WERI-Rb-1 (cell line): Measurements from ENCODE around the gene MLH3.
A peak's percentile ranks its signal among the peaks of the same experiment; 100 is the strongest.

Source experiments
- DNase-seq: peaks from one replicate; pipeline ENCODE4 v3.0.0-alpha.2; 2020
- H3K27ac ChIP-seq: fragments of 250-450 bp; sonication (Bioruptor Pico); 2 replicates; pipeline ENCODE4 v1.5.1; 2020; ENCODE audit warnings: mild to moderate bottlenecking, moderate library complexity
- H3K27me3 ChIP-seq: fragments of 250-450 bp; sonication (Bioruptor Pico); 2 replicates; pipeline ENCODE4 v1.5.1; 2021; ENCODE audit warnings: mild to moderate bottlenecking, low read depth, moderate library complexity; ENCODE audit not compliant: insufficient read depth, severe bottlenecking
- H3K36me3 ChIP-seq: fragments of 250-450 bp; sonication (Bioruptor Pico); 2 replicates; pipeline ENCODE4 v1.5.1; 2020; ENCODE audit warnings: mild to moderate bottlenecking, moderate library complexity
- H3K4me3 ChIP-seq: 2 replicates; pipeline ENCODE4 v1.5.1; 2011; ENCODE audit warnings: low read depth, mild to moderate bottlenecking, control low read depth, low read length
- H3K9me3 ChIP-seq: fragments of 250-450 bp; sonication (Bioruptor Pico); 2 replicates; pipeline ENCODE4 v1.5.1; 2021; ENCODE audit warnings: mild to moderate bottlenecking, moderate library complexity; ENCODE audit not compliant: severe bottlenecking
- TF ChIP-seq, protein P1 (sequence below): IDR thresholded peaks from 2 replicates; pipeline ENCODE4 v1.5.1; 2011; ENCODE audit warnings: low read depth, mild to moderate bottlenecking, control low read depth, inconsistent platforms, low read length

MLH3 gene

DNA sequence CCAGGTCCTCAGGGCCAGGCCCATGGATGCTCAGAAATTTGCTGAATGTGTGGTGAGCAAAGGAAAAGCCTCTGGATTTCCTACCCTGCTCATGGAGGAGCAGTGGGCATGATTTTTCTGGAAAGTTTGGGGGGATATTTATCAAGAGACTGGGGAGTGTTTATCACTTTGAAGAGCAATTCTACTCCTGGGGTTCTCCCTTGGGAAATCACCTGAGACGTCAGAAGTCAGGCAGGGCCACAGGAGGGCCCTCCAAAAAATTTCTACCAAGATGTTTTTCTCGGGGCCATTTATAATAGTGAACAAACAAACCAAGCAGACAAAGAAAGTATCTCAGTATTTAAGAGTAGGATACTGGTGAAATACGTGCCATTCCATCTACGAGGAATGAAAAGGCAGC is 68.6 kb downstream of the MLH3 start:
- Histone ChIP-seq H3K27me3 (no peaks in the 10 kb centered on the region), H3K9me3 (no peaks in the 10 kb centered on the region), H3K36me3 (no peaks in the 10 kb centered on the region), H3K4me3 (no peak overlapping the region), H3K27ac (no peak overlapping the region)
- no peak for DNase-seq
- TF ChIP-seq, protein P1, sequence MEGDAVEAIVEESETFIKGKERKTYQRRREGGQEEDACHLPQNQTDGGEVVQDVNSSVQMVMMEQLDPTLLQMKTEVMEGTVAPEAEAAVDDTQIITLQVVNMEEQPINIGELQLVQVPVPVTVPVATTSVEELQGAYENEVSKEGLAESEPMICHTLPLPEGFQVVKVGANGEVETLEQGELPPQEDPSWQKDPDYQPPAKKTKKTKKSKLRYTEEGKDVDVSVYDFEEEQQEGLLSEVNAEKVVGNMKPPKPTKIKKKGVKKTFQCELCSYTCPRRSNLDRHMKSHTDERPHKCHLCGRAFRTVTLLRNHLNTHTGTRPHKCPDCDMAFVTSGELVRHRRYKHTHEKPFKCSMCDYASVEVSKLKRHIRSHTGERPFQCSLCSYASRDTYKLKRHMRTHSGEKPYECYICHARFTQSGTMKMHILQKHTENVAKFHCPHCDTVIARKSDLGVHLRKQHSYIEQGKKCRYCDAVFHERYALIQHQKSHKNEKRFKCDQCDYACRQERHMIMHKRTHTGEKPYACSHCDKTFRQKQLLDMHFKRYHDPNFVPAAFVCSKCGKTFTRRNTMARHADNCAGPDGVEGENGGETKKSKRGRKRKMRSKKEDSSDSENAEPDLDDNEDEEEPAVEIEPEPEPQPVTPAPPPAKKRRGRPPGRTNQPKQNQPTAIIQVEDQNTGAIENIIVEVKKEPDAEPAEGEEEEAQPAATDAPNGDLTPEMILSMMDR, result no peak

DNA sequence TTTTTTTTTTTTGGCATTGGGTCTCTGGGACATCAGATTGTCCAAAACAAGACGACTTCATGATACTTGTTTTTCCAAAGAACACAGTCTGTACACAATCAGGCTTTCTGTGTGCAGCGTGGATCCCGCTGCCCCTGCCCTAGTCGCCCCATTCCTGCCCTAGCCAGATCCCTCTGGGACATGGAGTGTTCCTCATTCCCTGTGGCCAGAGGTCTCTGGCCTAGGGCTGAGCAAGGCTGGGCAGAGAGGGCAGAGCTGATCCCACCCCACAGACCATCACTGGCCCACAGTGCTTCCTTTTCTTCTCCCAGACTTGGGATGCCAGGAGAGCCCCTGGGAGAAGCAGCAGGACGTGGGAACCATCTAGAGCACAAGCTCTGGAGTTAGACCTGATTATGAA is 69.4 kb downstream of the MLH3 start:
- no peak overlapping the region for H3K27ac ChIP-seq
- H3K4me3 ChIP-seq, result no peak overlapping the region
- DNase-seq, result no peak
- TF ChIP-seq, protein P1, result no peak
- H3K9me3 ChIP-seq, result no peaks in the 10 kb centered on the region
- H3K36me3 ChIP-seq, result no peaks in the 10 kb centered on the region
- H3K27me3 ChIP-seq, result no peaks in the 10 kb centered on the region

DNA sequence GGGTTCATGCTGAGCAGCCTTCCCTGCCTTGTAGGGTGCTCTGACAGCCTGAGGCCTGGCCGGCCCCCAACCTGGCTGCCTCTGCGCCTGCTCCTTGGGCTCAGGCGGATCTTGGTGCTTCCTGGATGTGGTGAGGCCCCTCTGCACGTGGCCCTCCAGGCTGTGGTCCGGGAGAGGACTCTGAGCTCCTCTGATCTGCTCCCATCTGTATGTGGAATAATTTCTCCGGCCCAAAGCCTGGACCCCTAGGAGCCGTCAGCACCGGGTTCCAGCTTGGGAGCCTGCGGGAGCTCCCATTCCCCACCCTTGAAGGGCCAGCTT is 69.8 kb downstream of the MLH3 start:
- Histone ChIP-seq H3K27me3 (no peaks in the 10 kb centered on the region), H3K36me3 (no peaks in the 10 kb centered on the region), H3K4me3 (no peak overlapping the region), H3K9me3 (no peaks in the 10 kb centered on the region), H3K27ac (peak overlapping the region; percentile 84)
- TF ChIP-seq, protein P1, result no peak
- no peak for DNase-seq

DNA sequence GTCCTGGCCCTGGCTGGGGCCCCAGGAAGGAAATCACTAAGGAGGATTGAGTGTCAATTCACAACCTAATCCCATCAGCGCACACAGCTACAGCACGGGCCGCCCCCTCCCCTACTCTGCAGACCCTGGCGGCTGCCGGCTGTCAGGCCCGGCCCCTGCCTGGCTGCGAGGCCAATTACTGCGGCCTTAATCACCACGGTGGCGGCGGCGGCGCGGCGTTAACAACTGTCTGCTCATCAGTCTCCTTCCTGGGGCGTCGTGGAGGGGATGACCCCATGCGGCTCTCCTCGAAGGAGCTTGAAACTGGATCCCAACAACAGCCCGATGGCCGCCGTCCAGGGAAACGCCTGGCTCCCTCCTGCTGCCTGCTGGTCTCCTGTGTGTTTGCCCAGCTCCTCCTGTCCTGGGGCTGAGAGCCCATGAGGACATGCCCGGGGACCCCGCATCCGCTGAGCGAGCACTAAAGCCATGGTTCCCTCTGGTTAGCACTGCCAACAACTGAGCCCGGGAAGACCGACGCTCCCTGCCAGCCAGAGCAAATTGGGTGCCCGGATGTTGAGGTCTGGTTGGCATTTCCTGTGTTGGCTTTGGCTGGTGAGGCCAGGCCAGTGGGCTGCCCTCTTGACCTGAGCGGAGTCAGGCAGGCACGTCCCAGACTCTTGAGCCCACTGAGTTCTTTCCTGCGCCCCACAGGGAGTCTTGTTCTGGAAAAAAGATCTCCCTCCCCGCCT is 70.4 kb downstream of the MLH3 start:
- H3K27me3 ChIP-seq, result no peaks in the 10 kb centered on the region
- no peaks in the 10 kb centered on the region for H3K9me3 ChIP-seq
- no peak overlapping the region for H3K4me3 ChIP-seq
- H3K27ac ChIP-seq, result peak overlapping the region; percentile 84
- no peaks in the 10 kb centered on the region for H3K36me3 ChIP-seq
- TF ChIP-seq, protein P1, result no peak; the same call in 1 of the 2 replicates
- DNase-seq, result peak; percentile 91

DNA sequence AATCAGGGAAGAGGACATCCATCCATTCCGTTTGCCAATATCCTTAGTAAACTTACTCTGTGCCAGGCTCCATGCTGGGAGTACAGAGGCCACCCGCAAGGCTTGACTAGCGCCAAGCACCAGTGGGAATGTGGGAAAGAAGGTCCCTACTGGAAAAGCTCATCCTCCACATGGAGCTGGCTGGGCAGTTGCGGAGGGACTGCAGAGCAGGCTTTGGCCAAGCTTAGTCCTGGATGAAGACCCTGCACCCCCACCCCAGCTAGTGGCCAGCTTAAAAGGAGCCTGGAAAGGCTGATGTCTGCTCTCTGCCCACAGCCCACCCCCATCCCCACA is 70.9 kb downstream of the MLH3 start:
- TF ChIP-seq, protein P1, result no peak
- Histone ChIP-seq H3K27ac (peak overlapping the region; percentile 84), H3K9me3 (no peaks in the 10 kb centered on the region), H3K27me3 (no peaks in the 10 kb centered on the region), H3K4me3 (no peak overlapping the region), H3K36me3 (no peaks in the 10 kb centered on the region)
- no peak for DNase-seq
